SU-DHL-6 (cell line): ENCODE measurements around the gene NPHP4.

ENCODE experiments used
- H2AFZ ChIP-seq: fragments of 200-600 bp; sonication (generic); 2 replicates; pipeline ENCODE4 v1.6.1; 2014; ENCODE audit warnings: low read depth, mild to moderate bottlenecking, moderate library complexity, mixed read lengths, antibody characterized with exemption, low read length; ENCODE audit not compliant: severe bottlenecking
- H3F3A ChIP-seq: fragments of 200-600 bp; shearing (Covaris generic); 2 replicates; pipeline ENCODE4 v1.6.0; 2016; ENCODE audit warnings: antibody characterized with exemption, mild to moderate bottlenecking; ENCODE audit not compliant: insufficient read depth
- H3K27ac ChIP-seq: fragments of 200-600 bp; sonication (generic); 2 replicates; pipeline ENCODE4 v1.5.1; 2016; ENCODE audit warnings: low read depth, mild to moderate bottlenecking, low read length, moderate library complexity, mixed read lengths
- H3K27me3 ChIP-seq: fragments of 200-600 bp; sonication (generic), shearing (Covaris generic); 2 replicates; pipeline ENCODE4 v1.6.0; 2014; ENCODE audit warnings: mild to moderate bottlenecking, low read length
- H3K36me3 ChIP-seq: fragments of 200-600 bp; sonication (generic); 2 replicates; pipeline ENCODE4 v1.6.1; 2014; ENCODE audit warnings: mild to moderate bottlenecking, low read length, mixed read lengths
- H3K4me2 ChIP-seq: fragments of 300-600, 200-600 bp; shearing (Covaris generic), sonication (generic); 2 replicates; pipeline ENCODE4 v1.6.0; 2014; ENCODE audit warnings: low read length, low read depth, mild to moderate bottlenecking; ENCODE audit not compliant: poor library complexity, severe bottlenecking
- H3K4me3 ChIP-seq: fragments of 200-600 bp; sonication (generic); 2 replicates; pipeline ENCODE4 v1.5.1; 2014; ENCODE audit warnings: antibody characterized with exemption, low read length, mild to moderate bottlenecking, mixed read lengths; ENCODE audit not compliant: insufficient read depth, poor library complexity, severe bottlenecking
- H3K79me2 ChIP-seq: fragments of 200-600 bp; sonication (generic); 2 replicates; pipeline ENCODE4 v1.6.1; 2014; ENCODE audit warnings: mild to moderate bottlenecking, low read length, moderate library complexity; ENCODE audit not compliant: insufficient read depth
- H3K9ac ChIP-seq: fragments of 200-600 bp; sonication (generic); 2 replicates; pipeline ENCODE4 v1.7.0; 2014; ENCODE audit warnings: mild to moderate bottlenecking, low read length
- H3K9me2 ChIP-seq: fragments of 200-600 bp; sonication (generic); replicated peaks from 2 replicates; pipeline ENCODE4 v1.6.1; 2014; ENCODE audit warnings: low read length; ENCODE audit not compliant: insufficient read depth
- H3K9me3 ChIP-seq: fragments of 200-600 bp; sonication (generic); 2 replicates; pipeline ENCODE4 v1.6.1; 2014; ENCODE audit warnings: low read length, mixed read lengths; ENCODE audit not compliant: insufficient read depth
- H4K20me1 ChIP-seq: fragments of 200-600 bp; sonication (generic); 2 replicates; pipeline ENCODE4 v1.6.1; 2014; ENCODE audit warnings: low read depth, mild to moderate bottlenecking, antibody characterized with exemption, low read length, moderate library complexity, mixed read lengths
- CTCF ChIP-seq: fragments of 200-600 bp; sonication (generic); IDR thresholded peaks from one replicate; pipeline ENCODE4 v1.5.1; 2017; ENCODE audit warnings: antibody characterized with exemption, mild to moderate bottlenecking, low read length, moderate library complexity; ENCODE audit not compliant: insufficient read depth, poor library complexity, severe bottlenecking
- EZH2phosphoT487 ChIP-seq: fragments of 200-600 bp; sonication (generic), shearing (Covaris generic); conservative IDR thresholded peaks from 2 replicates; pipeline ENCODE4 v1.6.1; 2018; ENCODE audit warnings: mild to moderate bottlenecking, antibody characterized with exemption, low read length, moderate library complexity, mixed read lengths

Gene NPHP4

GRCh38 chr1:5975133-5975880, 16.9 kb downstream of the NPHP4 start:
- Histone ChIP-seq H2AFZ (no peak overlapping the region), H3K79me2 (no peaks in the 10 kb centered on the region), H3K9me3 (no peaks in the 10 kb centered on the region), H3K4me2 (no peak overlapping the region), H4K20me1 (no peaks in the 10 kb centered on the region), H3K27ac (no peak overlapping the region), H3K4me3 (no peak overlapping the region), H3F3A (no peaks in the 10 kb centered on the region), H3K9me2 (no peaks in the 10 kb centered on the region), H3K9ac (no peak overlapping the region), H3K27me3 (no peaks in the 10 kb centered on the region), H3K36me3 (no peaks in the 10 kb centered on the region)
- TF ChIP-seq EZH2phosphoT487 (no peak), CTCF (no peak)

- no peaks in the 10 kb centered on the region for H3K9me3 ChIP-seq
- no peak overlapping the region for H3K9ac ChIP-seq
- H3K36me3 ChIP-seq = no peaks in the 10 kb centered on the region
- no peaks in the 10 kb centered on the region for H3K79me2 ChIP-seq
- no peaks in the 10 kb centered on the region for H3K9me2 ChIP-seq
- H3K27ac ChIP-seq = no peak overlapping the region
- H3F3A ChIP-seq = no peaks in the 10 kb centered on the region
- no peak overlapping the region for H2AFZ ChIP-seq
- H4K20me1 ChIP-seq = no peaks in the 10 kb centered on the region
- H3K4me2 ChIP-seq = no peak overlapping the region
- no peaks in the 10 kb centered on the region for H3K27me3 ChIP-seq
- no peak overlapping the region for H3K4me3 ChIP-seq
- no peak for TF ChIP-seq CTCF
- no peak for TF ChIP-seq EZH2phosphoT487
Observed at GRCh38 chr1:5974631-5975030, 17.6 kb downstream of the NPHP4 start.

GRCh38 chr1:5973771-5974170, 18.5 kb downstream of the NPHP4 start:
- Histone ChIP-seq H3K9ac (no peak overlapping the region), H3K9me3 (no peaks in the 10 kb centered on the region), H3K9me2 (no peaks in the 10 kb centered on the region), H3K27ac (no peak overlapping the region), H4K20me1 (no peaks in the 10 kb centered on the region), H3K36me3 (no peaks in the 10 kb centered on the region), H3K79me2 (no peaks in the 10 kb centered on the region), H3F3A (no peaks in the 10 kb centered on the region), H3K27me3 (no peaks in the 10 kb centered on the region), H2AFZ (no peak overlapping the region), H3K4me2 (no peak overlapping the region), H3K4me3 (no peak overlapping the region)
- TF ChIP-seq EZH2phosphoT487 = no peak
- TF ChIP-seq CTCF = no peak
